Activated CD4-positive, alpha-beta T cell treated with anti-CD3 and anti-CD28 coated beads, Interleukin-2, amount 10 ng/mL, durations not matched to agents 7 days and 5 days (primary cell): Measurements from ENCODE around the gene FBXO45. TPM values are rescaled to one million over a fixed set of nuclear protein-coding genes. Genes with fewer than 3 reads are reported as not detected.

Experiments used
- CTCF ChIA-PET: fragments of 350-600 bp; sonication (Branson Sonifier 250); formaldehyde crosslinking; loops from one replicate; lab custom pipeline; 2021; ENCODE audit warnings: antibody characterized with exemption; lab: Charles Lee
- POLR2A ChIA-PET: fragments of 350-600 bp; sonication (Branson Sonifier 250); formaldehyde crosslinking; loops from one replicate; lab custom pipeline; 2021; ENCODE audit warnings: antibody characterized with exemption; lab: Charles Lee
- DNase-seq: peaks from one replicate; pipeline ENCODE4 v3.0.0-alpha.2; 2020
- H3K27ac Mint-ChIP-seq: one replicate; pipeline ENCODE4 v1.8.0; 2021; ENCODE audit warnings: mild to moderate bottlenecking, moderate library complexity, mixed read lengths
- H3K27me3 Mint-ChIP-seq: one replicate; pipeline ENCODE4 v1.8.0; 2021; ENCODE audit warnings: mixed read lengths
- H3K36me3 Mint-ChIP-seq: one replicate; pipeline ENCODE4 v1.8.0; 2021; ENCODE audit warnings: low read depth, mixed read lengths
- H3K4me1 Mint-ChIP-seq: one replicate; pipeline ENCODE4 v1.8.0; 2021; ENCODE audit warnings: mixed read lengths
- H3K4me3 Mint-ChIP-seq: one replicate; pipeline ENCODE4 v1.8.0; 2021; ENCODE audit warnings: mild to moderate bottlenecking, moderate library complexity, mixed read lengths
- H3K9me3 Mint-ChIP-seq: one replicate; pipeline ENCODE4 v1.8.0; 2021; ENCODE audit warnings: mixed read lengths
- total RNA-seq, 2 experiments: library from RNA; stranded (reverse); gene quantifications; one replicate each; pipeline ENCODE4 v1.2.3, GENCODE V29; 2021

Gene FBXO45
- total RNA-seq, 2 experiments from 2014 or later, result 14.9 to 15.0 TPM

GRCh38 chr3:196624067-196624790 lies 55.8 kb downstream of the FBXO45 start:
- Mint-ChIP-seq H3K4me1 (peaks cover 54% of the 10 kb centered on the region), H3K4me3 (peak overlapping the region; percentile 50), H3K9me3 (no peaks in the 10 kb centered on the region), H3K27ac (peak overlapping the region; percentile 95), H3K36me3 (peaks cover 5% of the 10 kb centered on the region), H3K27me3 (no peaks in the 10 kb centered on the region)
- POLR2A ChIA-PET, result no interaction called here
- DNase-seq, result peak; percentile 50
- CTCF ChIA-PET, result interaction anchor here (0.6 kb wide), 1 partner anchor 116 kb away, joined by 3 read pairs; no protein-coding TSS in a partner anchor

- Mint-ChIP-seq H3K27ac (peak overlapping the region; percentile 95), H3K36me3 (peaks cover 5% of the 10 kb centered on the region), H3K4me3 (peak overlapping the region; percentile 50), H3K4me1 (peaks cover 60% of the 10 kb centered on the region), H3K27me3 (no peaks in the 10 kb centered on the region), H3K9me3 (no peaks in the 10 kb centered on the region)
- ChIA-PET POLR2A (no interaction called here), CTCF (interaction anchor here (0.6 to 0.9 kb wide), 2 partner anchors 15 to 115 kb away, joined by 3 read pairs; no protein-coding TSS in a partner anchor)
- DNase-seq, result no peak
Measured at GRCh38 chr3:196624907-196625306, 56.4 kb downstream of the FBXO45 start.

GRCh38 chr3:196625331-196625730 lies 56.9 kb downstream of the FBXO45 start:
- Mint-ChIP-seq H3K27me3 (no peaks in the 10 kb centered on the region), H3K27ac (peak overlapping the region; percentile 95), H3K4me3 (no peak overlapping the region), H3K9me3 (no peaks in the 10 kb centered on the region), H3K4me1 (peaks cover 60% of the 10 kb centered on the region), H3K36me3 (peaks cover 7% of the 10 kb centered on the region)
- DNase-seq, result no peak
- POLR2A ChIA-PET, result no interaction called here
- CTCF ChIA-PET, result interaction anchor here (0.9 kb wide), 1 partner anchor 15 kb away, joined by 3 read pairs; no protein-coding TSS in a partner anchor

- no peaks in the 10 kb centered on the region for H3K27me3 Mint-ChIP-seq
- DNase-seq, result no peak
- H3K4me3 Mint-ChIP-seq, result no peak overlapping the region
- no peaks in the 10 kb centered on the region for H3K9me3 Mint-ChIP-seq
- H3K27ac Mint-ChIP-seq, result no peak overlapping the region
- ChIA-PET POLR2A (no interaction called here), CTCF (interaction anchor here (1.0 to 1.4 kb wide), 2 partner anchors 19 to 342 kb away, joined by 3 to 4 read pairs; no protein-coding TSS in a partner anchor)
- H3K36me3 Mint-ChIP-seq, result peaks cover 8% of the 10 kb centered on the region
- H3K4me1 Mint-ChIP-seq, result peaks cover 70% of the 10 kb centered on the region
Measured at GRCh38 chr3:196627918-196628231, 59.4 kb downstream of the FBXO45 start.

- H3K9me3 Mint-ChIP-seq, result peaks cover 2% of the 10 kb centered on the region
- H3K27me3 Mint-ChIP-seq, result no peaks in the 10 kb centered on the region
- H3K27ac Mint-ChIP-seq, result peak overlapping the region; percentile 97
- H3K4me3 Mint-ChIP-seq, result no peak overlapping the region
- H3K4me1 Mint-ChIP-seq, result peaks cover 74% of the 10 kb centered on the region
- peaks cover 11% of the 10 kb centered on the region for H3K36me3 Mint-ChIP-seq
- ChIA-PET POLR2A (no interaction called here), CTCF (interaction anchor here (0.6 to 1.7 kb wide), 3 partner anchors 8 to 446 kb away, joined by 3 to 5 read pairs (median 4); no protein-coding TSS in a partner anchor)
- no peak for DNase-seq
Measured at GRCh38 chr3:196629228-196629627, 60.8 kb downstream of the FBXO45 start.

GRCh38 chr3:196631682-196632045 lies 63.2 kb downstream of the FBXO45 start:
- H3K27ac Mint-ChIP-seq, result peak overlapping the region; percentile 97

GRCh38 chr3:196632046-196632751 lies 63.7 kb downstream of the FBXO45 start:
- H3K9me3 Mint-ChIP-seq, result peaks cover 2% of the 10 kb centered on the region
- peaks cover 73% of the 10 kb centered on the region for H3K4me1 Mint-ChIP-seq
- ChIA-PET CTCF (interaction anchor here (0.9 to 3.4 kb wide), 7 partner anchors 10 to 53 kb away, joined by 3 to 24 read pairs (median 4); no protein-coding TSS in a partner anchor), POLR2A (interaction anchor here (0.6 to 1.6 kb wide), 4 partner anchors 22 to 113 kb away, joined by 3 to 9 read pairs (median 4); no protein-coding TSS in a partner anchor)
- peak overlapping the region; percentile 97 for H3K27ac Mint-ChIP-seq
- H3K4me3 Mint-ChIP-seq, result peak overlapping the region; percentile 75
- no peaks in the 10 kb centered on the region for H3K27me3 Mint-ChIP-seq
- peaks cover 9% of the 10 kb centered on the region for H3K36me3 Mint-ChIP-seq
- peak; percentile 96 for DNase-seq

More at GRCh38 chr3:196631682-196632045, 63.2 kb downstream of the FBXO45 start:
- Mint-ChIP-seq H3K4me3 (peak overlapping the region; percentile 75), H3K36me3 (peaks cover 9% of the 10 kb centered on the region), H3K4me1 (peaks cover 74% of the 10 kb centered on the region), H3K9me3 (peaks cover 2% of the 10 kb centered on the region), H3K27me3 (no peaks in the 10 kb centered on the region)
- CTCF ChIA-PET, result interaction anchor here (0.9 to 3.4 kb wide), 7 partner anchors 9 to 53 kb away, joined by 3 to 24 read pairs (median 4); no protein-coding TSS in a partner anchor
- no peak for DNase-seq
- POLR2A ChIA-PET, result interaction anchor here (0.6 to 1.6 kb wide), 4 partner anchors 22 to 112 kb away, joined by 3 to 9 read pairs (median 4); no protein-coding TSS in a partner anchor

GRCh38 chr3:196633555-196634151 lies 65.2 kb downstream of the FBXO45 start:
- ChIA-PET POLR2A (no interaction called here), CTCF (interaction anchor here (1.3 to 3.4 kb wide), 3 partner anchors 16 to 24 kb away, joined by 3 to 24 read pairs (median 8); no protein-coding TSS in a partner anchor)
- DNase-seq, result no peak
- peaks cover 16% of the 10 kb centered on the region for H3K36me3 Mint-ChIP-seq
- H3K27ac Mint-ChIP-seq, result peak overlapping the region; percentile 97
- peak overlapping the region; percentile 75 for H3K4me3 Mint-ChIP-seq
- H3K27me3 Mint-ChIP-seq, result no peaks in the 10 kb centered on the region
- H3K9me3 Mint-ChIP-seq, result peaks cover 2% of the 10 kb centered on the region
- peaks cover 76% of the 10 kb centered on the region for H3K4me1 Mint-ChIP-seq

GRCh38 chr3:196634224-196634623 lies 65.8 kb downstream of the FBXO45 start:
- DNase-seq, result no peak
- peaks cover 2% of the 10 kb centered on the region for H3K9me3 Mint-ChIP-seq
- H3K27me3 Mint-ChIP-seq, result no peaks in the 10 kb centered on the region
- H3K27ac Mint-ChIP-seq, result peak overlapping the region; percentile 44
- H3K4me1 Mint-ChIP-seq, result peaks cover 81% of the 10 kb centered on the region
- no peak overlapping the region for H3K4me3 Mint-ChIP-seq
- POLR2A ChIA-PET, result interaction anchor here (0.6 kb wide), 1 partner anchor 18 kb away, joined by 5 read pairs; no protein-coding TSS in a partner anchor
- CTCF ChIA-PET, result interaction anchor here (1.3 kb wide), 1 partner anchor 15 kb away, joined by 3 read pairs; no protein-coding TSS in a partner anchor
- H3K36me3 Mint-ChIP-seq, result peaks cover 16% of the 10 kb centered on the region

GRCh38 chr3:196634829-196635228 lies 66.4 kb downstream of the FBXO45 start:
- peaks cover 77% of the 10 kb centered on the region for H3K4me1 Mint-ChIP-seq
- POLR2A ChIA-PET, result interaction anchor here (0.6 kb wide), 2 partner anchors 19 to 20 kb away, joined by 3 to 5 read pairs; no protein-coding TSS in a partner anchor
- peaks cover 16% of the 10 kb centered on the region for H3K36me3 Mint-ChIP-seq
- H3K9me3 Mint-ChIP-seq, result peaks cover 2% of the 10 kb centered on the region
- H3K27me3 Mint-ChIP-seq, result no peaks in the 10 kb centered on the region
- DNase-seq, result no peak
- H3K27ac Mint-ChIP-seq, result no peak overlapping the region
- H3K4me3 Mint-ChIP-seq, result no peak overlapping the region
- CTCF ChIA-PET, result no interaction called here

GRCh38 chr3:196636369-196637349 lies 68.2 kb downstream of the FBXO45 start:
- peaks cover 71% of the 10 kb centered on the region for H3K4me1 Mint-ChIP-seq
- H3K36me3 Mint-ChIP-seq, result peaks cover 28% of the 10 kb centered on the region
- POLR2A ChIA-PET, result no interaction called here
- H3K4me3 Mint-ChIP-seq, result peak overlapping the region; percentile 42
- CTCF ChIA-PET, result interaction anchor here (0.5 to 1.5 kb wide), 3 partner anchors 14 to 317 kb away, joined by 3 read pairs; no protein-coding TSS in a partner anchor
- no peak for DNase-seq
- peak overlapping the region; percentile 58 for H3K27ac Mint-ChIP-seq
- H3K9me3 Mint-ChIP-seq, result peaks cover 2% of the 10 kb centered on the region
- H3K27me3 Mint-ChIP-seq, result no peaks in the 10 kb centered on the region
